Caco-2 (cell line): ENCODE results near the gene SEC31A. TPM values are rescaled to one million over a fixed set of nuclear protein-coding genes. Genes with fewer than 3 reads are reported as not detected.

ENCODE experiments used
- BruUV-seq: library from RNA; stranded (reverse); fragments of 400-500 nt; replicated peaks from 2 replicates; lab custom pipeline; 2021; lab: Mats Ljungman, UMichigan
- CTCF ChIA-PET: fragments of 300-600 bp; sonication (Branson Sonifier 250); formaldehyde crosslinking; loops from one replicate; lab custom pipeline; 2022; ENCODE audit warnings: antibody characterized with exemption; lab: Charles Lee
- POLR2A ChIA-PET: fragments of 300-600 bp; sonication (Branson Sonifier 250); formaldehyde crosslinking; loops from one replicate; lab custom pipeline; 2022; ENCODE audit warnings: antibody characterized with exemption; lab: Charles Lee
- DNase-seq, 2 experiments: peaks; one replicate each; pipeline versions ENCODE4 v3.0.0 to v3.0.0-alpha.2; 2020 to 2022
- H3K27me3 ChIP-seq: replicated peaks from 2 replicates; pipeline ENCODE4 v1.6.0; 2011; ENCODE audit warnings: low read length; ENCODE audit not compliant: control insufficient read depth, insufficient read depth
- H3K36me3 ChIP-seq: 2 replicates; pipeline ENCODE4 v1.5.1; 2011; ENCODE audit warnings: low read length; ENCODE audit not compliant: control insufficient read depth, insufficient read depth
- H3K4me1 ChIP-seq: fragments of 250-450 bp; sonication (Bioruptor Pico); 2 replicates; pipeline ENCODE4 v1.5.1; 2020; ENCODE audit warnings: mild to moderate bottlenecking
- H3K4me3 ChIP-seq: 2 replicates; pipeline ENCODE4 v1.5.1; 2011; ENCODE audit warnings: low read depth, mild to moderate bottlenecking, control low read depth, low read length
- H3K9me3 ChIP-seq: fragments of 250-450 bp; sonication (Bioruptor Pico); 2 replicates; pipeline ENCODE4 v1.5.1; 2020; ENCODE audit warnings: mild to moderate bottlenecking, moderate library complexity
- H3K27ac Mint-ChIP-seq: one replicate; pipeline ENCODE4 v1.8.0; 2022; ENCODE audit warnings: mixed read lengths; ENCODE audit not compliant: unreplicated experiment
- H3K27me3 Mint-ChIP-seq: one replicate; pipeline ENCODE4 v1.8.0; 2022; ENCODE audit warnings: mixed read lengths; ENCODE audit not compliant: insufficient read depth, unreplicated experiment
- H3K36me3 Mint-ChIP-seq: one replicate; pipeline ENCODE4 v1.8.0; 2022; ENCODE audit warnings: mild to moderate bottlenecking, mixed read lengths; ENCODE audit not compliant: insufficient read depth, unreplicated experiment
- H3K4me1 Mint-ChIP-seq: one replicate; pipeline ENCODE4 v1.8.0; 2022; ENCODE audit warnings: low read depth, mixed read lengths; ENCODE audit not compliant: unreplicated experiment
- H3K4me3 Mint-ChIP-seq: one replicate; pipeline ENCODE4 v1.8.0; 2022; ENCODE audit warnings: mild to moderate bottlenecking, moderate library complexity, mixed read lengths; ENCODE audit not compliant: unreplicated experiment
- H3K9me3 Mint-ChIP-seq: one replicate; pipeline ENCODE4 v1.8.0; 2022; ENCODE audit warnings: mixed read lengths; ENCODE audit not compliant: unreplicated experiment
- intact Hi-C: fragments of 100-400 bp; cut with micrococcal nuclease; formaldehyde crosslinking; loops from one replicate; pipeline ENCODE4 v1.10.0; 2022; ENCODE audit not compliant: unreplicated experiment
- total RNA-seq: library from RNA; stranded (reverse); gene quantifications from 2 replicates; pipeline ENCODE4 v1.2.3, GENCODE V29; 2022
- TF ChIP-seq, protein P1 (sequence below), 2 experiments: fragments of 200-600 bp in 1 of 2; IDR thresholded peaks; 1 replicate in 1 of 2; 2 replicates in 1 of 2; pipeline versions ENCODE4 v1.5.1 to v1.8.0; 2011 to 2022; ENCODE audit warnings: antibody characterized with exemption in 1 of 2, control low read depth in 1 of 2, inconsistent platforms in 1 of 2, low read depth in 1 of 2, low read length in 1 of 2, mild to moderate bottlenecking in 1 of 2, moderate library complexity in 1 of 2; ENCODE audit not compliant: insufficient read depth in 1 of 2, severe bottlenecking in 1 of 2, unreplicated experiment in 1 of 2

The SEC31A gene
- total RNA-seq, 1 experiment from 2014 or later, result 175 TPM

- BruUV-seq, result no TSS peak
- TF ChIP-seq, protein P1, sequence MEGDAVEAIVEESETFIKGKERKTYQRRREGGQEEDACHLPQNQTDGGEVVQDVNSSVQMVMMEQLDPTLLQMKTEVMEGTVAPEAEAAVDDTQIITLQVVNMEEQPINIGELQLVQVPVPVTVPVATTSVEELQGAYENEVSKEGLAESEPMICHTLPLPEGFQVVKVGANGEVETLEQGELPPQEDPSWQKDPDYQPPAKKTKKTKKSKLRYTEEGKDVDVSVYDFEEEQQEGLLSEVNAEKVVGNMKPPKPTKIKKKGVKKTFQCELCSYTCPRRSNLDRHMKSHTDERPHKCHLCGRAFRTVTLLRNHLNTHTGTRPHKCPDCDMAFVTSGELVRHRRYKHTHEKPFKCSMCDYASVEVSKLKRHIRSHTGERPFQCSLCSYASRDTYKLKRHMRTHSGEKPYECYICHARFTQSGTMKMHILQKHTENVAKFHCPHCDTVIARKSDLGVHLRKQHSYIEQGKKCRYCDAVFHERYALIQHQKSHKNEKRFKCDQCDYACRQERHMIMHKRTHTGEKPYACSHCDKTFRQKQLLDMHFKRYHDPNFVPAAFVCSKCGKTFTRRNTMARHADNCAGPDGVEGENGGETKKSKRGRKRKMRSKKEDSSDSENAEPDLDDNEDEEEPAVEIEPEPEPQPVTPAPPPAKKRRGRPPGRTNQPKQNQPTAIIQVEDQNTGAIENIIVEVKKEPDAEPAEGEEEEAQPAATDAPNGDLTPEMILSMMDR (IDR thresholded peaks at IDR 0.05; ENCODE audit: insufficient read depth in 1 of 2, low read depth in 1 of 2, low read length in 1 of 2, severe bottlenecking in 1 of 2, unreplicated experiment in 1 of 2), result peak in 1 of 2 experiments; percentile 21
- Histone ChIP-seq H3K4me1 (no peaks in the 10 kb centered on the region), H3K36me3 (0 out of 2 replicates have a peak, but pooled peaks cover 1% of the 10 kb centered on the region), H3K27me3 (no peaks in the 10 kb centered on the region), H3K4me3 (no peak overlapping the region), H3K9me3 (no peaks in the 10 kb centered on the region)
- Mint-ChIP-seq H3K9me3 (no peaks in the 10 kb centered on the region), H3K4me3 (no peak overlapping the region), H3K27me3 (no peaks in the 10 kb centered on the region), H3K27ac (no peak overlapping the region), H3K4me1 (no peaks in the 10 kb centered on the region), H3K36me3 (peaks cover 93% of the 10 kb centered on the region)
- DNase-seq, result peak in 1 of 2 experiments; percentile 43
- ChIA-PET POLR2A (no interaction called here), CTCF (interaction anchor here (0.9 to 1.4 kb wide), 5 partner anchors 34 to 182 kb away, joined by 3 to 5 read pairs (median 4); partner anchors contain the start of gene COPS4)
- intact Hi-C loops, result loop anchor here (2.0 to 5.0 kb wide), 2 partner anchors 38 to 179 kb away; partner anchors contain the start of gene SEC31A
Measured at GRCh38 chr4:82852751-82853285, 38.1 kb downstream of the SEC31A start.

GRCh38 chr4:82851885-82852750, 38.8 kb downstream of the SEC31A start:
- Mint-ChIP-seq H3K4me1 (no peaks in the 10 kb centered on the region), H3K27ac (peak overlapping the region; percentile 57), H3K4me3 (no peak overlapping the region), H3K27me3 (no peaks in the 10 kb centered on the region), H3K36me3 (peaks cover 93% of the 10 kb centered on the region), H3K9me3 (no peaks in the 10 kb centered on the region)
- Histone ChIP-seq H3K4me3 (no peak overlapping the region), H3K9me3 (no peaks in the 10 kb centered on the region), H3K36me3 (0 out of 2 replicates have a peak, but pooled peaks cover 1% of the 10 kb centered on the region), H3K4me1 (no peaks in the 10 kb centered on the region), H3K27me3 (no peaks in the 10 kb centered on the region)
- BruUV-seq, result no TSS peak
- intact Hi-C loops, result loop anchor here (2.0 to 5.0 kb wide), 2 partner anchors 39 to 180 kb away; partner anchors contain the start of gene SEC31A
- peak in 1 of 2 experiments; percentile 47 for DNase-seq
- ChIA-PET POLR2A (no interaction called here), CTCF (interaction anchor here (0.9 to 1.4 kb wide), 5 partner anchors 34 to 183 kb away, joined by 3 to 5 read pairs (median 4); partner anchors contain the start of gene COPS4)
- TF ChIP-seq, protein P1 (IDR thresholded peaks at IDR 0.05; ENCODE audit: insufficient read depth in 1 of 2, low read depth in 1 of 2, low read length in 1 of 2, severe bottlenecking in 1 of 2, unreplicated experiment in 1 of 2), result peak; percentile 28 to 60

DNA sequence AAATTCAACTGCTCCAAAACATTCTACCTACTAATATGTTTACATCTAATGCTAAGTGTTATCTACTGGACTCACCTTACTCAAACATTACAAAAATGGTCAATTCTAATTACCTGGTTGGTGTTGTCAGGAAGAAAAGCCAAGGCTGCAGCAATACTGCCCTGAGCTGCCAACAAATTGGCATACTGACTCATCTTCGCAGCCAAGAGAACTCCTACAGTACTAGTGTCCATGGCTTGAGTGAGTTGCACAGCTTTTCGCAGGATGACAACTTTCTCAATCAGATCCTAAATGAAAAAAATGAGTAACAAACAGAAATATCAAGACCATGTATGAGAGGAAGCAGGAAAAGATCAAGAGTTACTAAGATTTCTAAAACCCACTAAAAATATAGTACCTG, 39.6 kb downstream of the SEC31A start:
- DNase-seq, result no peak
- Mint-ChIP-seq H3K27me3 (no peaks in the 10 kb centered on the region), H3K27ac (no peak overlapping the region), H3K4me3 (no peak overlapping the region), H3K36me3 (peaks cover 96% of the 10 kb centered on the region), H3K9me3 (no peaks in the 10 kb centered on the region), H3K4me1 (no peaks in the 10 kb centered on the region)
- Histone ChIP-seq H3K27me3 (no peaks in the 10 kb centered on the region), H3K4me3 (no peak overlapping the region), H3K9me3 (no peaks in the 10 kb centered on the region), H3K4me1 (no peaks in the 10 kb centered on the region), H3K36me3 (0 out of 2 replicates have a peak, but pooled peaks cover 1% of the 10 kb centered on the region)
- no TSS peak for BruUV-seq
- CTCF ChIA-PET, result interaction anchor here (1.4 kb wide), 1 partner anchor 35 kb away, joined by 4 read pairs; no protein-coding TSS in a partner anchor
- TF ChIP-seq, protein P1 (IDR thresholded peaks at IDR 0.05; ENCODE audit: insufficient read depth in 1 of 2, low read depth in 1 of 2, low read length in 1 of 2, severe bottlenecking in 1 of 2, unreplicated experiment in 1 of 2), result no peak
- POLR2A ChIA-PET, result no interaction called here
- intact Hi-C loops, result loop anchor here (5.0 kb wide), 1 partner anchor 181 kb away; no protein-coding TSS in a partner anchor
